ENCODE measurements around the gene HYLS1.

The HYLS1 gene

DNA sequence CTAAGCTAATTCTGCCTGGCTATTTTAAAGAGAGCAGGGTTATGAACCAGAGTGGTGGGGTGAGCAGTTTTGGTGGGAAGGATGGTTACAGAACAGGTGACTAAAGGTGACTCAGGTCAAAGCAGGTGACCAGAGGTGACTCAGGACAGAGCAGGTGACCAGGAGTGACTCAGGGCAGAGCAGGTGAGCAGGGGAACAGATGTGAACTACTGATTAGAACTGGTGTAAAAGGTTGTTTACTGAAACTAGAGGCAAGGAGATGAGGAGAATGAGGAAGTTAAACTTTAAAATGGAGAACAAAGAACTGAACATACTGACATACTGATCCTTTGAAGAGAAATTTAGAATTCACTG lies 15.4 kb upstream of the HYLS1 start:
- H3K4me3 ChIP-seq (ENCODE audit: low read length): no peak overlapping the region
- TF ChIP-seq, protein P1, sequence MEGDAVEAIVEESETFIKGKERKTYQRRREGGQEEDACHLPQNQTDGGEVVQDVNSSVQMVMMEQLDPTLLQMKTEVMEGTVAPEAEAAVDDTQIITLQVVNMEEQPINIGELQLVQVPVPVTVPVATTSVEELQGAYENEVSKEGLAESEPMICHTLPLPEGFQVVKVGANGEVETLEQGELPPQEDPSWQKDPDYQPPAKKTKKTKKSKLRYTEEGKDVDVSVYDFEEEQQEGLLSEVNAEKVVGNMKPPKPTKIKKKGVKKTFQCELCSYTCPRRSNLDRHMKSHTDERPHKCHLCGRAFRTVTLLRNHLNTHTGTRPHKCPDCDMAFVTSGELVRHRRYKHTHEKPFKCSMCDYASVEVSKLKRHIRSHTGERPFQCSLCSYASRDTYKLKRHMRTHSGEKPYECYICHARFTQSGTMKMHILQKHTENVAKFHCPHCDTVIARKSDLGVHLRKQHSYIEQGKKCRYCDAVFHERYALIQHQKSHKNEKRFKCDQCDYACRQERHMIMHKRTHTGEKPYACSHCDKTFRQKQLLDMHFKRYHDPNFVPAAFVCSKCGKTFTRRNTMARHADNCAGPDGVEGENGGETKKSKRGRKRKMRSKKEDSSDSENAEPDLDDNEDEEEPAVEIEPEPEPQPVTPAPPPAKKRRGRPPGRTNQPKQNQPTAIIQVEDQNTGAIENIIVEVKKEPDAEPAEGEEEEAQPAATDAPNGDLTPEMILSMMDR (conservative IDR thresholded peaks at IDR 0.05; ENCODE audit: low read length): no peak
- no peak for DNase-seq (ENCODE audit: low read depth)

- H3K4me3 ChIP-seq (ENCODE audit: low read length): no peak overlapping the region
- no peak for DNase-seq (ENCODE audit: low read depth)
- TF ChIP-seq, protein P1 (conservative IDR thresholded peaks at IDR 0.05; ENCODE audit: low read length): no peak
These were observed 13.4 kb upstream of the HYLS1 start for GRCh38 chr11:125873881-125874555.

GRCh38 chr11:125874556-125875124 lies 12.8 kb upstream of the HYLS1 start:
- no peak overlapping the region for H3K4me3 ChIP-seq (ENCODE audit: low read length)
- peak; percentile 66 for DNase-seq (ENCODE audit: low read depth)
- TF ChIP-seq, protein P1 (conservative IDR thresholded peaks at IDR 0.05; ENCODE audit: low read length): peak; percentile 88

DNA sequence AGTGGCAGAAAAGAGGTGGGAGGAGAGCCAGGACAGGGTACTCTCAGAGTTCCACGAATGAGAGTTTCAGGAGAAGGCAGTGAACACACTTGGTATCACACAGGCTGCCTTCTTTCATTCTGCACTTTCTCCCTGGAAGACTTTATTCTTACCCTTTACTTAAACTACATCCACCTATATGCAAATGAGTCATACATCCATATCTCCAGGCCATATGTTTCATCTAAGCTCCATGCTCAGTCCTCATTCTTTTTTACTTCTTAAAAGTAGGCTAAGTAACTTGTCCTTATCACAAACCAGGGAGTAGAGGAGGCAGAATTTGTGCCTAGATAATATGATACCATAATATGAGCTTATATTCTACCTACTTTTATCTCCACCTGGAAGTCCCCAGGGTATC lies 6.2 kb upstream of the HYLS1 start:
- TF ChIP-seq, protein P1 (conservative IDR thresholded peaks at IDR 0.05; ENCODE audit: low read length): no peak
- DNase-seq (ENCODE audit: low read depth): no peak

DNA sequence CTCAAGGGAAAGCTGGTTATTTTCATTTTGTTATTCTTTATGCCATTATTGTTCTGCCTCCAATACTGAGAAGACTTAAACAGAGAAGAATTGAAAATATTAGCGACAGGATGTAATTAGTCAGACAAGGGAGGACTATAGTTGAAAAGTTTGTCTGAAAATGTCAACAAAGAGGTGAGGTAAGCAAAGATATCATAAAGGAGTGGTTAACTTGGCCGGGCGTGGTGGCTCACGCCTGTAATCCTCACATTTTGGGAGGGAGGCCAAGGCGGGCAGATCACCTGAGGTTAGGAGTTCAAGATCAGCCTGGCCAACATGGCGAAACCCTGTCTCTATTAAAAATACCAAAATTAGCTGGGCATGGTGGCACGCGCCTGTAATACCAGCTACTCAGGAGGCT lies 4.1 kb upstream of the HYLS1 start:
- DNase-seq (ENCODE audit: low read depth): no peak
- no peak overlapping the region for H3K4me3 ChIP-seq (ENCODE audit: low read length)
- TF ChIP-seq, protein P1 (conservative IDR thresholded peaks at IDR 0.05; ENCODE audit: low read length): no peak

More for the DNA sequence above, 6.2 kb upstream of the HYLS1 start:
- no peak overlapping the region for H3K4me3 ChIP-seq (ENCODE audit: low read length)

DNA sequence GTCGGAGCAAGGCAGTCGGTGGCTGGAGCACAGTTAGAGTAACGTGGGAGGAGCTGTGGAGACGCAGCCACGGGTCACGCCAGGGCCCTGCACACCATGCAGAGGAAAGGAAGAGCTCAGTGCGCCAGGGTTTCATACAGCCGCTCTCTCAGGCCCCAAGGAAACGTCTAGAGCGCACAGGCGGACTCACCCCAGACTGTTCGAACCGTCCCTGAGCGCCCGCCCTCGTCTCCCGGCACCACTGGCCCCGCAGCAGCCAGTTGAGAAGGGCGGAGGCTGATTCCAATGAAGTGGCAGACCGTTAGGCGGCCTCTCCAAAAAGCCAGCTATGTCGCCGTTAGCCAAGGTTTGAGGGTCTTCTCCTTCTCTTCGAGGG lies 483 bp upstream of the HYLS1 start:
- peak overlapping the region; percentile 88 for H3K4me3 ChIP-seq (ENCODE audit: low read length)
- DNase-seq (ENCODE audit: low read depth): peak; percentile 33
- TF ChIP-seq, protein P1 (conservative IDR thresholded peaks at IDR 0.05; ENCODE audit: low read length): peak; percentile 1; the same call in 1 of the 2 replicates

GRCh38 chr11:125890447-125891100 lies 3.1 kb downstream of the HYLS1 start:
- DNase-seq (ENCODE audit: low read depth): no peak
- H3K4me3 ChIP-seq (ENCODE audit: low read length): no peak overlapping the region
- TF ChIP-seq, protein P1 (conservative IDR thresholded peaks at IDR 0.05; ENCODE audit: low read length): no peak
